Lower lobe of right lung (tissue), 2 donors: ENCODE results near the gene RPL10A. TPM values are rescaled to one million over a fixed set of nuclear protein-coding genes. Genes with fewer than 3 reads are reported as not detected.

Experiments
- ATAC-seq, 2 donors: fragments of 200-7000 bp; cut with Tn5 transposase; one replicate each; pipeline ENCODE4 v1.9.1; 2020 to 2022; ENCODE audit warnings: mild to moderate bottlenecking in 2 of 2, moderate library complexity in 2 of 2
- DNase-seq: peaks from one replicate; pipeline ENCODE4 v3.0.0-alpha.2; 2020
- H3K27ac ChIP-seq: fragments of 200-600 bp; one replicate; pipeline ENCODE4 v1.8.0; 2022
- H3K27me3 ChIP-seq: fragments of 200-600 bp; one replicate; pipeline ENCODE4 v1.8.0; 2022; ENCODE audit warnings: low read depth
- H3K36me3 ChIP-seq: fragments of 200-600 bp; one replicate; pipeline ENCODE4 v1.8.0; 2022; ENCODE audit warnings: mild to moderate bottlenecking
- H3K4me1 ChIP-seq: fragments of 200-600 bp; one replicate; pipeline ENCODE4 v1.8.0; 2022
- H3K4me3 ChIP-seq: fragments of 200-600 bp; one replicate; pipeline ENCODE4 v1.8.0; 2022; ENCODE audit warnings: mild to moderate bottlenecking
- H3K9me3 ChIP-seq: fragments of 200-600 bp; one replicate; pipeline ENCODE4 v1.8.0; 2022
- intact Hi-C: fragments of 100-400 bp; cut with DNase I; formaldehyde crosslinking; loops from one replicate; pipeline ENCODE4 v1.11.0; 2022
- total RNA-seq: library from RNA; stranded (reverse); fragmentation: NEBNext Ultra II Directional; extraction: Animal tissue kit (Norgen Biotek cat#: 25700); gene quantifications from one replicate; pipeline ENCODE4 v1.2.1, GENCODE V29; 2021
- TF ChIP-seq, protein P1 (sequence below): fragments of 200-600 bp; IDR thresholded peaks from one replicate; pipeline ENCODE4 v1.8.0; 2022; ENCODE audit warnings: antibody characterized with exemption, mild to moderate bottlenecking
- donor health status: DM: no; HTN: yes; CAD: no; lungs with severe emphysema.

RPL10A gene
- total RNA-seq, 1 donor from 2014 or later, result 1,025 TPM

- DNase-seq (no peak), ATAC-seq (no peak)
- no peak overlapping the region for H3K27ac ChIP-seq
- H3K27me3 ChIP-seq, result no peaks in the 10 kb centered on the region
- intact Hi-C loops, result no loop called here
- no peak overlapping the region for H3K4me3 ChIP-seq
- no peaks in the 10 kb centered on the region for H3K9me3 ChIP-seq
- TF ChIP-seq, protein P1, sequence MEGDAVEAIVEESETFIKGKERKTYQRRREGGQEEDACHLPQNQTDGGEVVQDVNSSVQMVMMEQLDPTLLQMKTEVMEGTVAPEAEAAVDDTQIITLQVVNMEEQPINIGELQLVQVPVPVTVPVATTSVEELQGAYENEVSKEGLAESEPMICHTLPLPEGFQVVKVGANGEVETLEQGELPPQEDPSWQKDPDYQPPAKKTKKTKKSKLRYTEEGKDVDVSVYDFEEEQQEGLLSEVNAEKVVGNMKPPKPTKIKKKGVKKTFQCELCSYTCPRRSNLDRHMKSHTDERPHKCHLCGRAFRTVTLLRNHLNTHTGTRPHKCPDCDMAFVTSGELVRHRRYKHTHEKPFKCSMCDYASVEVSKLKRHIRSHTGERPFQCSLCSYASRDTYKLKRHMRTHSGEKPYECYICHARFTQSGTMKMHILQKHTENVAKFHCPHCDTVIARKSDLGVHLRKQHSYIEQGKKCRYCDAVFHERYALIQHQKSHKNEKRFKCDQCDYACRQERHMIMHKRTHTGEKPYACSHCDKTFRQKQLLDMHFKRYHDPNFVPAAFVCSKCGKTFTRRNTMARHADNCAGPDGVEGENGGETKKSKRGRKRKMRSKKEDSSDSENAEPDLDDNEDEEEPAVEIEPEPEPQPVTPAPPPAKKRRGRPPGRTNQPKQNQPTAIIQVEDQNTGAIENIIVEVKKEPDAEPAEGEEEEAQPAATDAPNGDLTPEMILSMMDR, result no peak
- H3K36me3 ChIP-seq, result peaks cover 70% of the 10 kb centered on the region
- H3K4me1 ChIP-seq, result peaks cover 34% of the 10 kb centered on the region
Measured at GRCh38 chr6:35473850-35474130, 5.6 kb downstream of the RPL10A start.

GRCh38 chr6:35474131-35474941 is 6.1 kb downstream of the RPL10A start:
- Histone ChIP-seq H3K27ac (no peak overlapping the region), H3K9me3 (no peaks in the 10 kb centered on the region), H3K4me3 (no peak overlapping the region), H3K27me3 (no peaks in the 10 kb centered on the region), H3K4me1 (peaks cover 28% of the 10 kb centered on the region), H3K36me3 (peaks cover 75% of the 10 kb centered on the region)
- DNase-seq (no peak), ATAC-seq (peak in 1 of 2 donors; percentile 10)
- intact Hi-C loops, result no loop called here
- TF ChIP-seq, protein P1, result no peak

GRCh38 chr6:35474942-35475570 is 6.9 kb downstream of the RPL10A start:
- no peak overlapping the region for H3K4me3 ChIP-seq
- no peaks in the 10 kb centered on the region for H3K27me3 ChIP-seq
- TF ChIP-seq, protein P1, result no peak
- peaks cover 76% of the 10 kb centered on the region for H3K36me3 ChIP-seq
- ATAC-seq (no peak), DNase-seq (no peak)
- no peak overlapping the region for H3K27ac ChIP-seq
- H3K4me1 ChIP-seq, result peaks cover 21% of the 10 kb centered on the region
- intact Hi-C loops, result no loop called here
- H3K9me3 ChIP-seq, result no peaks in the 10 kb centered on the region

DNA sequence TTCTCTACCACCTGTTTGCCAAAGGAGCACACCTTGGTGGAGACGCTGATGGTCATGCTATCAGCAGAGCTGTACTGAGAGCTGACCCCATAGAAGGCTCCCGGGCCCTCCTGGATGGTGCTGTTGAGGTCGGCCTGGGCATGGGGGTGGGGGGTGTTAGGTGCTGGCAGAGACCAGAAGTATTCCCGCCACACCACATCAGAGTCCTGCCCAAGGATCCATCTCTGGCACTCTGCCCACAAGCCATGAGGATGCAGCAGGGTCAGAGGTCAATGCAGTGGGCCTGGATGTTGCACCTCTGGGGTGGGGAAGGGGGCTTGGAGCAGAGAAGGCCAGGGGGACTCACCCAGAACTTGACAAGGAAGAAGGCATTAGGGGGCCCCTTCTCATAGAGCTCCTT is 7.4 kb downstream of the RPL10A start:
- Histone ChIP-seq H3K36me3 (peaks cover 74% of the 10 kb centered on the region), H3K4me3 (no peak overlapping the region), H3K27ac (no peak overlapping the region), H3K9me3 (no peaks in the 10 kb centered on the region), H3K27me3 (no peaks in the 10 kb centered on the region), H3K4me1 (peaks cover 16% of the 10 kb centered on the region)
- intact Hi-C loops, result no loop called here
- ATAC-seq (no peak), DNase-seq (no peak)
- TF ChIP-seq, protein P1, result no peak

GRCh38 chr6:35476004-35476403 is 7.8 kb downstream of the RPL10A start:
- no peak overlapping the region for H3K27ac ChIP-seq
- H3K9me3 ChIP-seq, result no peaks in the 10 kb centered on the region
- H3K36me3 ChIP-seq, result peaks cover 71% of the 10 kb centered on the region
- no peak overlapping the region for H3K4me3 ChIP-seq
- H3K4me1 ChIP-seq, result peaks cover 12% of the 10 kb centered on the region
- DNase-seq, result no peak
- intact Hi-C loops, result no loop called here
- no peak for ATAC-seq
- no peaks in the 10 kb centered on the region for H3K27me3 ChIP-seq
- TF ChIP-seq, protein P1, result no peak
